CD4-positive, CD25-positive, alpha-beta regulatory T cell (primary cell): ENCODE results near the gene TARS2. TPM values are rescaled to one million over a fixed set of nuclear protein-coding genes. Genes with fewer than 3 reads are reported as not detected.

Experiments
- ATAC-seq, 2 donors: fragments of 150-1000 bp; cut with Tn5 transposase; one replicate each; pipeline ENCODE4 v1.10.0; 2021; ENCODE audit warnings: low read depth in 2 of 2, moderate number of reproducible peaks in 2 of 2, moderate library complexity in 1 of 2
- DNase-seq, 3 donors: peaks; one replicate each; pipeline versions ENCODE4 v3.0.0 to v3.0.0-alpha.2; 2012 to 2022; ENCODE audit warnings: mixed read lengths in 1 of 3
- H3K27ac ChIP-seq: one replicate; pipeline ENCODE4 v1.7.0; 2013; ENCODE audit warnings: mild to moderate bottlenecking, low read length; ENCODE audit not compliant: insufficient read depth, poor library complexity, severe bottlenecking
- H3K27me3 ChIP-seq: one replicate; pipeline ENCODE4 v1.7.0; 2013; ENCODE audit warnings: low read length; ENCODE audit not compliant: control insufficient read depth, insufficient read depth
- H3K36me3 ChIP-seq: one replicate; pipeline ENCODE4 v1.7.0; 2013; ENCODE audit warnings: mild to moderate bottlenecking, low read length, moderate library complexity; ENCODE audit not compliant: control insufficient read depth, insufficient read depth
- H3K4me1 ChIP-seq: 2 replicates; pipeline ENCODE4 v1.7.0; 2013; ENCODE audit warnings: mild to moderate bottlenecking, low read length; ENCODE audit not compliant: insufficient read depth, control insufficient read depth, poor library complexity, severe bottlenecking
- H3K4me3 ChIP-seq: one replicate; pipeline ENCODE4 v1.7.0; 2013; ENCODE audit warnings: low read depth, mild to moderate bottlenecking, low read length, moderate library complexity
- H3K9me3 ChIP-seq, 2 experiments: 1 replicate in 1 of 2; 2 replicates in 1 of 2; pipeline ENCODE4 v1.7.0; 2013; ENCODE audit warnings: low read length in 2 of 2, mild to moderate bottlenecking in 1 of 2, moderate library complexity in 1 of 2; ENCODE audit not compliant: control insufficient read depth in 2 of 2
- H3K27ac Mint-ChIP-seq, 3 donors: one replicate each; pipeline ENCODE4 v1.8.0; 2020 to 2022; ENCODE audit warnings: mild to moderate bottlenecking in 3 of 3, mixed read lengths in 3 of 3, moderate library complexity in 2 of 3
- H3K27me3 Mint-ChIP-seq: one replicate; pipeline ENCODE4 v1.8.0; 2022; ENCODE audit warnings: mild to moderate bottlenecking, mixed read lengths
- H3K36me3 Mint-ChIP-seq: one replicate; pipeline ENCODE4 v1.8.0; 2020; ENCODE audit warnings: mixed read lengths
- H3K4me1 Mint-ChIP-seq, 4 donors: one replicate each; pipeline ENCODE4 v1.8.0; 2020 to 2022; ENCODE audit warnings: mixed read lengths in 4 of 4, mild to moderate bottlenecking in 1 of 4
- H3K4me3 Mint-ChIP-seq, 4 donors: one replicate each; pipeline ENCODE4 v1.8.0; 2020 to 2022; ENCODE audit warnings: mild to moderate bottlenecking in 4 of 4, mixed read lengths in 4 of 4, moderate library complexity in 3 of 4
- H3K9me3 Mint-ChIP-seq, 7 donors: one replicate each; pipeline ENCODE4 v1.8.0; 2020 to 2022; ENCODE audit warnings: mixed read lengths in 7 of 7, mild to moderate bottlenecking in 3 of 7, moderate library complexity in 2 of 7
- polyA plus RNA-seq, 4 donors: library from polyadenylated mRNA; unstranded; fragments of 300-500 nt; fragmentation: Illumina TruSeq; gene quantifications; one replicate each; pipeline ENCODE4 v1.2.3, GENCODE V29; 2021
- total RNA-seq: library from RNA; stranded (reverse); gene quantifications from one replicate; pipeline ENCODE4 v1.2.3, GENCODE V29; 2022

The TARS2 gene
- total and polyA plus RNA-seq, 5 donors from 2014 or later, result 28.6 to 36.6 (median 32.7) TPM

- ATAC-seq (no peak), DNase-seq (no peak)
- peaks cover 0 to 2% (median 0%) of the 10 kb centered on the region in 7 donors for H3K9me3 Mint-ChIP-seq
- Histone ChIP-seq H3K4me3 (no peak overlapping the region), H3K27ac (no peak overlapping the region), H3K36me3 (no peaks in the 10 kb centered on the region), H3K4me1 (peaks cover 11% of the 10 kb centered on the region), H3K9me3 (no peaks in the 10 kb centered on the region), H3K27me3 (no peaks in the 10 kb centered on the region)
- no peak overlapping the region for H3K27ac Mint-ChIP-seq
- H3K4me1 Mint-ChIP-seq, result peaks cover 0 to 31% (median 23%) of the 10 kb centered on the region in 4 donors
- H3K36me3 Mint-ChIP-seq, result peaks cover 14% of the 10 kb centered on the region
- peaks cover 6% of the 10 kb centered on the region for H3K27me3 Mint-ChIP-seq
- H3K4me3 Mint-ChIP-seq, result peak overlapping the region in 1 of 4 donors; percentile 68
These were observed 2.8 kb upstream of the TARS2 start for GRCh38 chr1:150484431-150484830.

GRCh38 chr1:150484861-150485260 lies 2.4 kb upstream of the TARS2 start:
- peaks cover 0 to 2% (median 0%) of the 10 kb centered on the region in 7 donors for H3K9me3 Mint-ChIP-seq
- peaks cover 0 to 31% (median 21%) of the 10 kb centered on the region in 4 donors for H3K4me1 Mint-ChIP-seq
- Histone ChIP-seq H3K27me3 (no peaks in the 10 kb centered on the region), H3K4me3 (no peak overlapping the region), H3K4me1 (peaks cover 11% of the 10 kb centered on the region), H3K27ac (no peak overlapping the region), H3K36me3 (no peaks in the 10 kb centered on the region), H3K9me3 (no peaks in the 10 kb centered on the region)
- peak overlapping the region in 3 of 4 donors; percentile 35 to 73 (median 68) for H3K4me3 Mint-ChIP-seq
- H3K27me3 Mint-ChIP-seq, result peaks cover 6% of the 10 kb centered on the region
- DNase-seq, result no peak
- no peak for ATAC-seq
- H3K27ac Mint-ChIP-seq, result no peak overlapping the region
- peaks cover 15% of the 10 kb centered on the region for H3K36me3 Mint-ChIP-seq

GRCh38 chr1:150487763-150488115 lies 520 bp downstream of the TARS2 start:
- DNase-seq (peak in 1 of 3 donors; percentile 39), ATAC-seq (no peak)
- peaks cover 32% of the 10 kb centered on the region for H3K36me3 Mint-ChIP-seq
- H3K4me1 ChIP-seq, result peaks cover 11% of the 10 kb centered on the region
- H3K27ac Mint-ChIP-seq, result peak overlapping the region; percentile 97 to 99 (median 99)
- H3K9me3 ChIP-seq, result no peaks in the 10 kb centered on the region
- peak overlapping the region; percentile 79 for H3K27ac ChIP-seq
- peaks cover 6% of the 10 kb centered on the region for H3K27me3 Mint-ChIP-seq
- no peaks in the 10 kb centered on the region for H3K27me3 ChIP-seq
- H3K9me3 Mint-ChIP-seq, result peaks cover 0 to 2% (median 0%) of the 10 kb centered on the region in 7 donors
- peak overlapping the region; percentile 90 to 100 (median 98) for H3K4me3 Mint-ChIP-seq
- H3K36me3 ChIP-seq, result peaks cover 23% of the 10 kb centered on the region
- peak overlapping the region; percentile 91 for H3K4me3 ChIP-seq
- H3K4me1 Mint-ChIP-seq, result peaks cover 0 to 31% (median 20%) of the 10 kb centered on the region in 4 donors

DNA sequence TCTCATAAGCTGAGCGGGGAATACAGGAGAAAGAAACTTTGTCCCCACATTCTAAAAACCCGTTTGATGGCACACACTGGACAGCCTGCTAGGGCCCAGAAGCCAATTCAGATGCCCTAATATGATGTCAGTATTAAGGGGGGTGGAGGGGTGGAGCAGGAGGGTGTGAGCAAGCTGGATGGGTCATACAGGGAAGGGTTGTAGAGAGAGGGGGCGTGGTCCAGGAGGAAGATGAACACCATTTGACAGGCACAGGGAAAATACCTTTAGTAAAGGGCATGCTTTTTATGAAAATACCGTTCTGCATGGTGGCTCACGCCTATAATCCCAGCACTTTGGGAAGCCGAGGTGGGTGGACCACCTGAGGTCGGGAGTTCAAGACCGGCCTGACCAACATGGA lies 6.0 kb downstream of the TARS2 start:
- Histone ChIP-seq H3K9me3 (no peaks in the 10 kb centered on the region), H3K4me1 (peaks cover 2% of the 10 kb centered on the region), H3K27me3 (no peaks in the 10 kb centered on the region), H3K4me3 (no peak overlapping the region), H3K27ac (no peak overlapping the region), H3K36me3 (peaks cover 48% of the 10 kb centered on the region)
- ATAC-seq, result no peak
- no peaks in the 10 kb centered on the region for H3K9me3 Mint-ChIP-seq
- DNase-seq, result no peak
- H3K4me3 Mint-ChIP-seq, result no peak overlapping the region
- peak overlapping the region in 1 of 3 donors; percentile 36 for H3K27ac Mint-ChIP-seq
- no peaks in the 10 kb centered on the region for H3K27me3 Mint-ChIP-seq
- H3K4me1 Mint-ChIP-seq, result peaks cover 0 to 10% (median 7%) of the 10 kb centered on the region in 4 donors
- H3K36me3 Mint-ChIP-seq, result peaks cover 40% of the 10 kb centered on the region

DNA sequence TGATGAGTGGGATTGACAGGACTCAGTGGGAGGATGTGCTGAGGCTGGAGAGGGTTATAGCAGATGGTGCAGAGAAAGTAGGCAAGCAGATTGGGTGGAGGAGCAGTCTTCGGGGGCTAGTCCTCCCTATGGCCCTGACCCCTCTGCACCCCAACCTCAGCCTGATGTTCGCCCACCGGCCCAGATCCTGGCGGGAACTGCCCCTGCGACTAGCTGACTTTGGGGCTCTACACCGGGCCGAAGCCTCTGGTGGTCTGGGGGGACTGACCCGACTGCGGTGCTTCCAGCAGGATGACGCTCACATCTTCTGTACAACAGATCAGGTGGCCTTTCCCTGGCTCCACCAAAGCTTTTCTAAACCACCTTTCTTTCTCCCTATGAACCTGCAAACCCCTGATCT lies 11.1 kb downstream of the TARS2 start:
- Histone ChIP-seq H3K4me3 (no peak overlapping the region), H3K4me1 (no peaks in the 10 kb centered on the region), H3K27me3 (no peaks in the 10 kb centered on the region), H3K36me3 (peaks cover 52% of the 10 kb centered on the region), H3K27ac (no peak overlapping the region), H3K9me3 (no peaks in the 10 kb centered on the region)
- H3K36me3 Mint-ChIP-seq, result peaks cover 34% of the 10 kb centered on the region
- ATAC-seq (no peak), DNase-seq (no peak)
- H3K9me3 Mint-ChIP-seq, result no peaks in the 10 kb centered on the region
- no peaks in the 10 kb centered on the region for H3K27me3 Mint-ChIP-seq
- H3K4me3 Mint-ChIP-seq, result no peak overlapping the region
- peak overlapping the region in 1 of 3 donors; percentile 71 for H3K27ac Mint-ChIP-seq
- peaks cover 0 to 5% (median 0%) of the 10 kb centered on the region in 4 donors for H3K4me1 Mint-ChIP-seq

- DNase-seq (no peak), ATAC-seq (no peak)
- Mint-ChIP-seq H3K4me1 (peaks cover 0 to 8% (median 0%) of the 10 kb centered on the region in 4 donors), H3K27ac (peak overlapping the region in 2 of 3 donors; percentile 44 to 46), H3K36me3 (peaks cover 43% of the 10 kb centered on the region), H3K4me3 (no peak overlapping the region), H3K9me3 (no peaks in the 10 kb centered on the region), H3K27me3 (no peaks in the 10 kb centered on the region)
- Histone ChIP-seq H3K4me3 (no peak overlapping the region), H3K36me3 (peaks cover 51% of the 10 kb centered on the region), H3K4me1 (no peaks in the 10 kb centered on the region), H3K9me3 (no peaks in the 10 kb centered on the region), H3K27me3 (no peaks in the 10 kb centered on the region), H3K27ac (no peak overlapping the region)
These were observed 18.2 kb downstream of the TARS2 start for GRCh38 chr1:150505431-150505830.

DNA sequence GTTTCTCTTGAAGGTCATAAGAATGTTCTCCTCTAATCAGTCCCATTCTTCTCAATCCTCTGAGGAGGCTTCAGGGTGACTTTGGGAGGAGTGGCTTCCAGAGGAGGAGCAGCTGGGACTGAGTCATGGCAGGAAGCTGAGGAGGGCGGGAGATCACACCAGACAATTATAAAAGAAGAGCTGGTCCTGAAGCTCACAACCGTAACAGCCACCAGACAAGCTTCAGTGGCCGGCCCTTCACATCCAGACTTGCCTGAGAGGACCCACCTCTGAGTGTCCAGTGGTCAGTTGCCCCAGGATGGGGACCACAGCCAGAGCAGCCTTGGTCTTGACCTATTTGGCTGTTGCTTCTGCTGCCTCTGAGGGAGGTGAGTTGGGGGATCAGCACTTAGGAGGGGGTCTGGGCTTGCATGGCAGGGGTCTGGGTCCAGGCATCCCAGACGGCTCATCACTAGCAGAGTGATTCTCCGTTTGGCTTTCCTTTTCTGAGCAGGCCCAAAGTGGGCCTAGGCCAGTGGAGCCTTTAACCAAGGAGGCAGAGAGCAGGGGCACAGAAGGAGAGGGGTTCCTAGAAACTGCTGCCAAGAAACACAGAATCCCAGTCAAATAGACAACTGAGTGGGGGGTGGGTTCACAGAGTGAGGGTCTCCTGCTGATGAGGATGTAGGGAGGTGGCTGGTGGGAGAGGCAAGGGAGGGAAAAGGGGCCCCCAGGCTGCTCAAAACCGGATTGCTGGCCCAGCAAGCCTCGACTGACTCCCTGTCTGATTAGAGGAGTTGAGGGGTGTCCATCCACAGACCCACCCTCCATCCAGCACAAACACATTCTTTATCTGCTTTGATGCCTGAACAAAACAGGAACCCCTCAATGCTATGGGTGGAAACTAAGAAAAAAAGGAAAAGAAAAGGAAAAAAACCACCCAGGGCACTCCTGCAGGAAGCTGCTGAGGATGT lies 21.0 kb downstream of the TARS2 start, which contains the start of gene ECM1:
Gene ECM1 (plus strand): TSS at position 198 of the 953 bp plus-strand sequence. CDS start 101 bp downstream, at position 299.
- H3K36me3 Mint-ChIP-seq, result peaks cover 32% of the 10 kb centered on the region
- DNase-seq, result no peak
- Histone ChIP-seq H3K4me1 (no peaks in the 10 kb centered on the region), H3K27me3 (no peaks in the 10 kb centered on the region), H3K4me3 (no peak within 1 kb of the TSS), H3K9me3 (no peaks in the 10 kb centered on the region), H3K36me3 (peaks cover 37% of the 10 kb centered on the region), H3K27ac (no peak within 1 kb of the TSS)
- no peak within 1 kb of the TSS for H3K4me3 Mint-ChIP-seq
- no peaks in the 10 kb centered on the region for H3K9me3 Mint-ChIP-seq
- H3K27me3 Mint-ChIP-seq, result no peaks in the 10 kb centered on the region
- H3K4me1 Mint-ChIP-seq, result peaks cover 0 to 3% (median 0%) of the 10 kb centered on the region in 4 donors
- ATAC-seq, result no peak
- peak within 1 kb of the TSS in 2 of 3 donors; percentile 11 to 40 for H3K27ac Mint-ChIP-seq
